Erythroblast (primary cell): ENCODE data around the gene TMC1.

ENCODE experiments used
- GATA1 ChIP-seq: IDR thresholded peaks from 2 replicates; pipeline ENCODE4 v1.6.1; 2011; ENCODE audit warnings: low read depth, mild to moderate bottlenecking, control low read depth, low read length, moderate library complexity
- POLR2A ChIP-seq: IDR thresholded peaks from 2 replicates; pipeline ENCODE4 v1.6.1; 2011; ENCODE audit warnings: mild to moderate bottlenecking, low read length

DNA sequence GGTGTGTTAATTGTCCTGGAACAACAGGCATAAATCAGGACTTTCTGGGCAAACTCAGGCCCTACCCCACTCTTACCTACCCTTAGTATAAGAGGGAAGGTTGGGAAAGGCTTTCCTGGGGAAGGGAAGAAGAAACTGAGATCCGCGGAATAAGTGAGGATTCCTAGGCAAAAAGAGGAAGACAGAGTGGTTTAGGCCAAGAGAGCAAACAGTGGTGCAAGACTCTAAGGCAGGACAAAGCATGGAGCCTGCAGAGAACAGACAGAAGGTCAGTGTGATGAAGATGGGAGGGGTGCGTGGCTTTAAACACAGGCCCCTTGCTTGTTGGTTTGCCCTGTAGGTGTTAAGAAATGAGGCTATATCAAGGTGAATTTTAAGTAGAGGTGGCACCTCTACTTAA lies 69.4 kb downstream of the TMC1 start:
- no peak for TF ChIP-seq POLR2A
- no peak for TF ChIP-seq GATA1
